Measurements from ENCODE around the gene GHR.

DNA sequence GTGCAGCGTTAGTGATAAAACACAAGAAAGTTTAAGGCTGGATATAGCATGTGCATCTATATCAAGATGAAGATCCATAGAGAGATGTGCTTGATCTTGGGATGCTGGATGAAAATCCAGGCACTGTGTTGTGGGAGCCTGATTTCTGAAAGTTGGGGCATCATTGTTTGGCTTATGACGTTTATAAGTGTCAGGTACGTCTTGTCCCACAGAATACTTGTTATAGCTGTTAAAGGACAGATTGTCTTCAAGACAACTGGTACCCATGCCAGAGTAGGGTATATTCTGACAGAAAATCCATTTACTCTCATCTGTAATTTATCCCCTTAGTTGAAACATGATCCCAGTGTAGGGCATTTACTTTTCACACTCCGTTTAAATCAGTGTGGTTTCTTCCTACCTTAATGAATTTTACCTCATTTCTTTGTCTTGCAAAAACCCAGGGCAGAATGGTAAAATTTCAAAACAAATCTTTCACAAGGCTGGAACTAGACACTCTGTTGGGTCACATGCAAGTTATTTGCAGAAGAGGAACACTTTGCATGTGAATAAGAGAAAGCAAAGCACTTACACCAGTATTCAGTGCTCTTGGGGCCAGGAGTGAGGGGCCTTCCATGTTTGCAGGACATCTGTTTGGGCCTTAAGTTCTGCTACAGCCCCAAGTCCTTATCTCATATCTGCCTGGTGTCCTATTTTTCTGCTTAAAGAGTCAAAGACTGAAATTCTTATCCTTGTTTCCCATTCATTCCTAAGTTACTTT is 73.3 kb downstream of the GHR start:
- no peak for TF ChIP-seq POLR2A (IDR thresholded peaks at IDR 0.05)
- TF ChIP-seq, protein P1, sequence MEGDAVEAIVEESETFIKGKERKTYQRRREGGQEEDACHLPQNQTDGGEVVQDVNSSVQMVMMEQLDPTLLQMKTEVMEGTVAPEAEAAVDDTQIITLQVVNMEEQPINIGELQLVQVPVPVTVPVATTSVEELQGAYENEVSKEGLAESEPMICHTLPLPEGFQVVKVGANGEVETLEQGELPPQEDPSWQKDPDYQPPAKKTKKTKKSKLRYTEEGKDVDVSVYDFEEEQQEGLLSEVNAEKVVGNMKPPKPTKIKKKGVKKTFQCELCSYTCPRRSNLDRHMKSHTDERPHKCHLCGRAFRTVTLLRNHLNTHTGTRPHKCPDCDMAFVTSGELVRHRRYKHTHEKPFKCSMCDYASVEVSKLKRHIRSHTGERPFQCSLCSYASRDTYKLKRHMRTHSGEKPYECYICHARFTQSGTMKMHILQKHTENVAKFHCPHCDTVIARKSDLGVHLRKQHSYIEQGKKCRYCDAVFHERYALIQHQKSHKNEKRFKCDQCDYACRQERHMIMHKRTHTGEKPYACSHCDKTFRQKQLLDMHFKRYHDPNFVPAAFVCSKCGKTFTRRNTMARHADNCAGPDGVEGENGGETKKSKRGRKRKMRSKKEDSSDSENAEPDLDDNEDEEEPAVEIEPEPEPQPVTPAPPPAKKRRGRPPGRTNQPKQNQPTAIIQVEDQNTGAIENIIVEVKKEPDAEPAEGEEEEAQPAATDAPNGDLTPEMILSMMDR (IDR thresholded peaks at IDR 0.05), result no peak
